NCI-H2107 treated with DMSO at 0.1 percent for 48 hours (cell line): ENCODE results near the gene PCSK6.
A peak's percentile ranks its signal among the peaks of the same experiment; 100 is the strongest.
"Not testable (repeated sequence)": the region's sequence is repeated elsewhere in the genome, so short reads cannot be mapped to it uniquely, and the experiment has no call there.

Source experiments
- DNase-seq: peaks from one replicate; lab custom pipeline; 2025; ENCODE audit not compliant: unreplicated experiment; lab: John Stamatoyannopoulos, UW

The PCSK6 gene

GRCh38 chr15:101287342-101287741, 202.2 kb downstream of the PCSK6 start:
- not testable (repeated sequence) for DNase-seq

GRCh38 chr15:101286471-101287114, 202.9 kb downstream of the PCSK6 start:
- no peak for DNase-seq

- DNase-seq, result no peak
These were observed 205.6 kb downstream of the PCSK6 start for GRCh38 chr15:101283931-101284330.

DNA sequence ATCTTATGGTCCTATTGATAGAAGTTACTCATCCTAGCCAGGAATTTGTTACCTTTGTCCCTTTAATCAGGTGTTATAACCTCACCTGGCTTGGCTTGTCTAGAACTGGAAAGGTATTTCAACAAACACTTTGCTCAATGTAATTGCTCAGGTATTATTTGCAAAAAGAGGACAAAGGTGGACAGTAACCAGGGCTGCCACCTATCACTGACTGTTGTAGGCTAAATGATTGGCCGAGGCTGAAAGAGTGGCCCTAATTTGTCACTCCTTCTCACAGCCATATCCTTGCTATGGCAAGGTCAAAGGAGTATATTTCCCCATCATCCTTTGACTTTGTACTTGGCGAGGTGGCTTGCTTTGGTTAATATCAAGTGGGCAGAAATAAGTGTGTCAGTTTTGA, 209.5 kb downstream of the PCSK6 start:
- DNase-seq, result no peak

DNA sequence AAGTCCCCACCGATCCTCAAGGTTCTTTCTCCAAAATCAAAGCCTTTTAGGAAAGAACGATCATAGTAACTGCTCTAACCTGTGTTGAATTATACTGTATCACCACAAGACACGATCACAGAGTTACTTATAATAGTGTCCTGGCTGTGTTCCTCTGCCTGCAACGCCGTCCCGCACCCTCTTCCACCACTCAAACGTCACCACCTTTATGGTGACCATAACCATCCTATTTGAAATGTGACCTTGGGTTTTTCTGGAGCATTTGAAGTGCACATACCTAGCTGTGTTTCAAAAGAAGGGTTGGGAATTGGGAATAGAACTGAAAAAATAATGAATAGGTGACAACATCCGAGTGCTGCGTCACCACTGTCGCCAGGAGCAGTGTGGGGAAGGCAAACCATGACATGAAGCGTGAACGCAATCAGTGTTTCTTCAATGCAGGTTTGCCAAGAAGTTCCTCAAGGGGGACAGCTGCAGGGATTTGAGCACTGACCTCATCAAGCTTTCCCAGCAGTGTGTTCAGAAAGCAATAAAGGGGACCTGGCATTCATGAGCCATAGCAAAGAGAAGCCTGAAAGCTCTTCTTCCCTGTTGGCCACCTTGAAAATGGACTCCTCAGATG, 211.5 kb downstream of the PCSK6 start:
- DNase-seq, result no peak

GRCh38 chr15:101277038-101277822, 212.3 kb downstream of the PCSK6 start, which contains the start of gene SELENOS:
TSS of gene SELENOS (minus strand) at chr15:101277485. CDS start at chr15:101277417, 68 bp downstream.
- peak; percentile 39 for DNase-seq

GRCh38 chr15:101276501-101277037, 212.9 kb downstream of the PCSK6 start:
- DNase-seq, result no peak

- no peak for DNase-seq
These were observed 214.5 kb downstream of the PCSK6 start for GRCh38 chr15:101275018-101275417.

GRCh38 chr15:101273534-101273933, 216.0 kb downstream of the PCSK6 start:
- DNase-seq, result no peak

GRCh38 chr15:101272584-101272983, 216.9 kb downstream of the PCSK6 start:
- DNase-seq, result no peak

- no peak for DNase-seq
These were observed 219.9 kb downstream of the PCSK6 start for GRCh38 chr15:101269479-101270223.

GRCh38 chr15:101267320-101268104, 222.0 kb downstream of the PCSK6 start:
- no peak for DNase-seq

DNA sequence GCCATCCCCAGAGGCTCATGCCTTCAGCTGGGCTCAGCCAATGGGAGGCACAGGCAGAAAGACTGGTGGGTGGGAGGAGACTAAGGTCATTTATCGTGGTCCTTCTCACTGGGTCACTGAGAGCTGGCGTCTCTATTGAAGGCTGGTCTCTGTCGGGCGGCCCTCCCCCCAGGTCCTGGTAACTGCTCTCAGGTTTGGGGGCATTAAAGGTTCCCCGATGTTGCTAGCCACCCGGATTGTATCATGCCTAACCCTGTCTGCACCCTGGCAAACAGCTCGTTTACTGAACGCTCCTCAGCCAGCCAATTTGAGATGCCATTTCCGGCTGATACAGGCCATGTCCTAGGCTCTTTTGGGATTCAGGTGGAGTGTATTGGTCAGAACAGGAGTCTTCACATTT, 222.7 kb downstream of the PCSK6 start:
- DNase-seq, result no peak

GRCh38 chr15:101266034-101266433, 223.5 kb downstream of the PCSK6 start:
- no peak for DNase-seq

GRCh38 chr15:101264911-101265641, 224.4 kb downstream of the PCSK6 start:
- no peak for DNase-seq

DNA sequence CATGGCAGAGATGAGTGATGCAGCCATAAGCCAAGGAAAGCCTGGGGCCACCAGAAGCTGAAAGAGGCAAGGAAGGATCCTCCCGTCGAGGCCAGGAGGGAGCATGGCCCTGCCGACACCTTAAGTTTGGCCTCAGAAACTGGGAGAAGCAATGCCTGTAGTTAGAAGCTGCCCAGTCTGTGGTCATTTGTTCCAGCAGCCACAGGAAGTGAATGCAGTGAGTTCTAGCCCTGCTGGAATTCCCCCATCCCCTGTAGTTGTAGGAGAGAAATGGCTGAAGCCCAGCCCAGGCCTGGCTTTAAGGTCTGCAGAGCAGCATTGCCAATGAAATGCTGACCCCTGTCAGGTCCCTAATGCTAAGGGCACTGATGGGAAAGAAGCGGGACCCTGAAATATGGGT, 225.5 kb downstream of the PCSK6 start:
- no peak for DNase-seq

DNA sequence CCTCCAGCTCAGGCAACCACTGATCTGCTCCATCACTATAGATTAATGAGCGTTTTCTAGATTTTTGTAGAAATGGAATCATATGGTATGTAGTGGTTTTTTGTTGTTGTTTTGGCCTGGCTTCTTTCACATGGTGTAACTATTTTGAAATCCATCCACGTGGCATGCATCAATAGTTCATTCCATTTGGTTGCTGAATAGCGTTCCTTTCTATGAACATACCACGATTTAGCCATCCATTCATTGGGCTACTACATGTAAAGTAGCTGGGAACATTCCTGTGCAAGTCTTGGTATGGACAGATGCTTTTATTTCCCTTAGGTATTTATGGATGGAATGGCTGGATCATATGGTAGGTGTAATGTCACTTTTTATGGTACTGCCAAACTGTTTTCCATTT, 227.0 kb downstream of the PCSK6 start:
- DNase-seq, result no peak

DNA sequence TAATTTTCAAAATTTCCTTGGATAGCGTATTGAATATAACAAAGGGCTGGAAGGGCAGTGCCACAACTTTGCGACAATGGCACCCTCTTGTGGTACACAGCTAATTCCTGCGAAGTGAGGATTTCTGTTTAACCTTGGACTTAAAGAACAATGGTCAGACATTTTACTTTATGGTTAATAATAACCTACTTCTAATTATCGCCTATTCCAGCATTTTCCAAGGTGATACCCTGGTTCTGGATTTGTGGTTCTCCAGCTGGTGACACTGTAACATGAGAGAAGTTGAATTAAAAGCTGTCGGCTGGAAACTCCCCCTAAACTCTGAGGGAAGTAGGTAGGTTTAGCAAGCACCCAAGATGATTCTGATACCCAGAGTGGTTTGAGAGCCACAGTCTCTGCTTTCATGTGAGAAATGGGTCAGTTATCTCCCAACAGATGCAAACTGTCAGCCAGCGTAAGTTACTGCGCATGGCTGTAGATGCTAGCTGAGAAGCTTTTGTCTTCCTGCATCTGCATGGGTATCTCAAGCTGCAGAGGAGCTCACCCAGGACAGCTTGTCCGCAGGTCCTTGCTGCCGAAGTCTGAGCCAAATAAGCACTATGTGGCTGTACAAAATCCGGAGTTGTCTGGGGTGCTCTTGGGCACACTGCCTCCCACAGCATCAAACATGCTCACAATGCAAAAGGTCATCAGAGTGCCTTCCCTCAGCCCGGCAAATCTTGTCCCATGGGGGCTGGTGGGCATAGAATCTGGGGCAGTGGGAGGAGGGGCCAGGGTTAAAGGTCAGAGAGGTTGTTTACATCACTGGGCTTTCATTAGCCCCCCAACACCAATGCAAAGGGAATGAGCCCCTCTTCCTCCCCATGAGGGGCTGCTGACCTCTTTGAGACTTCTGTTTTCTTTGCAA, 231.0 kb downstream of the PCSK6 start:
- DNase-seq, result peak; percentile 26

- DNase-seq, result no peak
These were observed 232.8 kb downstream of the PCSK6 start for GRCh38 chr15:101256757-101257156.
